ENCODE results near the gene HBS1L.

HBS1L gene

DNA sequence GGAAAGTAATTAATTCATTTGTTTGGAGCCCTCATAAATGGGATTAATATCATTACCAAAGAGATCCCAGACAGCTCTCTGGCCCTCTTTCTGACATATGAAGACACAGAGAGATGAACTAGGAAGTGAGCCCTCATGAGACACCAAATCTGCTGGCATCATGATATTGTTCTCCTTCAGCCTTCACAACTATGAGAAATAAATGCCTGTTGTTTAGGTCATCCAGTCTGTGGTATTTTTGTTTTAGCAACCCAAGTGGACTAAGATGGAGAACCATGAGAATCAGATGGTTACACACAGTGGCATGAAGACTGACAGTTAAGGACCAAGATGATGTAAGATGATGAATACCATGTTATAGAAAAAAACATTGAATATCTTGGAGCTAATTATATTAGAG lies 16.9 kb upstream of the HBS1L start:
- Histone ChIP-seq H4K8ac (ENCODE audit: low read depth, low read length) (no peak overlapping the region), H3K4me3 (ENCODE audit: low read depth, low read length) (no peak overlapping the region), H4K12ac (ENCODE audit: low read depth, low read length) (no peak overlapping the region), H2BK5ac (ENCODE audit: low read depth, low read length, poor library complexity) (no peak overlapping the region), H3K79me2 (ENCODE audit: control insufficient read depth, insufficient read depth, low read length, poor library complexity) (no peaks in the 10 kb centered on the region), H4K91ac (ENCODE audit: low read depth, low read length) (no peak overlapping the region), H3K4me1 (ENCODE audit: control insufficient read depth in 1 of 2, insufficient read depth in 2 of 2, low read length in 2 of 2) (no peaks in the 10 kb centered on the region), H3K14ac (ENCODE audit: low read length) (no peak overlapping the region), H3K27me3 (ENCODE audit: insufficient read depth, low read length) (no peaks in the 10 kb centered on the region), H2AK5ac (ENCODE audit: low read length) (no peak overlapping the region), H3K79me1 (ENCODE audit: low read length) (no peaks in the 10 kb centered on the region), H3K18ac (ENCODE audit: low read length) (no peak overlapping the region), H3K9ac (ENCODE audit: low read length) (no peak overlapping the region), H3K23ac (ENCODE audit: low read length) (no peak overlapping the region), H3K9me3 (ENCODE audit: insufficient read depth, low read depth, low read length) (no peaks in the 10 kb centered on the region), H2AFZ (ENCODE audit: insufficient read depth, low read length, poor library complexity) (no peak overlapping the region), H3K4ac (ENCODE audit: low read depth, low read length) (no peak overlapping the region), H3K4me2 (ENCODE audit: low read length) (no peak overlapping the region), H2BK120ac (ENCODE audit: insufficient read depth, low read length, poor library complexity) (no peak overlapping the region), H2BK12ac (ENCODE audit: low read length) (no peak overlapping the region), H3K36me3 (ENCODE audit: control insufficient read depth in 1 of 2, insufficient read depth in 2 of 2, low read length in 2 of 2) (no peaks in the 10 kb centered on the region), H3K27ac (ENCODE audit: low read depth, low read length) (no peak overlapping the region)
- DNase-seq = peak in 1 of 2 donors; percentile 16

DNA sequence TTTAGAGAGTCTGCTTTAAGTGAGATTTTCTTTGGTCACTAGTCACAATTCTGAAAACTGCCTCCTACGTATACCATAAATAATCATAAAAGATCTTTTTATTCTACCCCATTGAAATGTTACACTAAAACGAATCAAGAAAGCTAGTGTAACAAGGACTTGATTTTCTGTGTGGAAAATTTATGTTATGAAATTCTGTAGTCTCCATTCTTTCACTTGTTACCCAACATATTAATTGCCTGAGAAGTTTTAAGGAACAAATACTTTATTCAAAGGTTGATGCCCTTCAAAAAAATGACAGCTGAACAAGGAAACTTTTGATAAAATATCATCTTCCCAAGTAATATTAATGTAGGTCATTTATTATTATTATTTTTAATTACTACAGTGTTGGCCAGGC lies 13.3 kb upstream of the HBS1L start:
- H3K27ac ChIP-seq (ENCODE audit: low read depth, low read length) = no peak overlapping the region
- no peak overlapping the region for H2BK5ac ChIP-seq (ENCODE audit: low read depth, low read length, poor library complexity)
- no peaks in the 10 kb centered on the region for H3K79me1 ChIP-seq (ENCODE audit: low read length)
- no CpG with 5 or more reads among the region's 2 CpGs for WGBS (ENCODE audit: extremely low coverage, insufficient coverage, insufficient read length)
- no peak overlapping the region for H2AFZ ChIP-seq (ENCODE audit: insufficient read depth, low read length, poor library complexity)
- no peaks in the 10 kb centered on the region for H3K36me3 ChIP-seq (ENCODE audit: control insufficient read depth in 1 of 2, insufficient read depth in 2 of 2, low read length in 2 of 2)
- H3K9ac ChIP-seq (ENCODE audit: low read length) = no peak overlapping the region
- no peak overlapping the region for H2AK5ac ChIP-seq (ENCODE audit: low read length)
- H3K4me2 ChIP-seq (ENCODE audit: low read length) = no peak overlapping the region
- H3K4me1 ChIP-seq (ENCODE audit: control insufficient read depth in 1 of 2, insufficient read depth in 2 of 2, low read length in 2 of 2) = peaks cover 0 to 2% of the 10 kb centered on the region in 2 experiments
- H3K23ac ChIP-seq (ENCODE audit: low read length) = no peak overlapping the region
- H3K4me3 ChIP-seq (ENCODE audit: low read depth, low read length) = no peak overlapping the region
- H3K27me3 ChIP-seq (ENCODE audit: insufficient read depth, low read length) = no peaks in the 10 kb centered on the region
- H3K9me3 ChIP-seq (ENCODE audit: insufficient read depth, low read depth, low read length) = no peaks in the 10 kb centered on the region
- no peak overlapping the region for H4K8ac ChIP-seq (ENCODE audit: low read depth, low read length)
- H4K12ac ChIP-seq (ENCODE audit: low read depth, low read length) = no peak overlapping the region
- DNase-seq = no peak
- no peak overlapping the region for H4K91ac ChIP-seq (ENCODE audit: low read depth, low read length)
- no peak overlapping the region for H3K4ac ChIP-seq (ENCODE audit: low read depth, low read length)
- H3K14ac ChIP-seq (ENCODE audit: low read length) = no peak overlapping the region
- no peak overlapping the region for H2BK12ac ChIP-seq (ENCODE audit: low read length)
- no peak overlapping the region for H3K18ac ChIP-seq (ENCODE audit: low read length)
- no peaks in the 10 kb centered on the region for H3K79me2 ChIP-seq (ENCODE audit: control insufficient read depth, insufficient read depth, low read length, poor library complexity)
- no peak overlapping the region for H2BK120ac ChIP-seq (ENCODE audit: insufficient read depth, low read length, poor library complexity)

DNA sequence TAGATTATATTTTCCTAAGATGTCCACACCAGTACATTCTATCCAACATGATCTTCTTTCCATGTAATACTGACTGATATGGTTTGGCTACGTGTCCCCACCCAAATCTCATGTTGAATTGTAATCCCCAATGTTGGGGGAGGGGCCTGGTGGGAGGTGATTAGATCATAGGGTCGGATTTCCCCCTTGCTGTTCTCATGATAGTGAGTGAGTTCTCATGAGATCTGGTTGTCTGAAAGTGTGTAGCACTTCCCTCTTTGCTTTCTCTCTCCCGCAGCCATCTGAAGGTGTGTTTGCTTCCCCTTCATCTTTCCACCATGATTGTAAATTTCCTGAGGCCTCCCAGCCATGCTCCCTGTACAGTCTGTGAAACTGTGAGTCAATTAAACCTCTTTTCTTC lies 12.2 kb upstream of the HBS1L start:
- no peaks in the 10 kb centered on the region for H3K36me3 ChIP-seq (ENCODE audit: control insufficient read depth in 1 of 2, insufficient read depth in 2 of 2, low read length in 2 of 2)
- H2AK5ac ChIP-seq (ENCODE audit: low read length) = no peak overlapping the region
- H3K23ac ChIP-seq (ENCODE audit: low read length) = no peak overlapping the region
- H4K91ac ChIP-seq (ENCODE audit: low read depth, low read length) = no peak overlapping the region
- H2AFZ ChIP-seq (ENCODE audit: insufficient read depth, low read length, poor library complexity) = no peak overlapping the region
- H3K27ac ChIP-seq (ENCODE audit: low read depth, low read length) = no peak overlapping the region
- H2BK5ac ChIP-seq (ENCODE audit: low read depth, low read length, poor library complexity) = no peak overlapping the region
- no peak overlapping the region for H4K12ac ChIP-seq (ENCODE audit: low read depth, low read length)
- DNase-seq = no peak
- H3K79me2 ChIP-seq (ENCODE audit: control insufficient read depth, insufficient read depth, low read length, poor library complexity) = no peaks in the 10 kb centered on the region
- H3K9me3 ChIP-seq (ENCODE audit: insufficient read depth, low read depth, low read length) = no peaks in the 10 kb centered on the region
- H3K4me2 ChIP-seq (ENCODE audit: low read length) = no peak overlapping the region
- no peak overlapping the region for H3K14ac ChIP-seq (ENCODE audit: low read length)
- no peak overlapping the region for H3K4me3 ChIP-seq (ENCODE audit: low read depth, low read length)
- no peak overlapping the region for H2BK120ac ChIP-seq (ENCODE audit: insufficient read depth, low read length, poor library complexity)
- H3K79me1 ChIP-seq (ENCODE audit: low read length) = no peaks in the 10 kb centered on the region
- WGBS (ENCODE audit: extremely low coverage, insufficient coverage, insufficient read length) = no CpG with 5 or more reads among the region's 3 CpGs
- no peak overlapping the region for H3K9ac ChIP-seq (ENCODE audit: low read length)
- no peak overlapping the region for H2BK12ac ChIP-seq (ENCODE audit: low read length)
- H3K4me1 ChIP-seq (ENCODE audit: control insufficient read depth in 1 of 2, insufficient read depth in 2 of 2, low read length in 2 of 2) = peaks cover 0 to 2% of the 10 kb centered on the region in 2 experiments
- no peaks in the 10 kb centered on the region for H3K27me3 ChIP-seq (ENCODE audit: insufficient read depth, low read length)
- no peak overlapping the region for H4K8ac ChIP-seq (ENCODE audit: low read depth, low read length)
- H3K4ac ChIP-seq (ENCODE audit: low read depth, low read length) = no peak overlapping the region
- no peak overlapping the region for H3K18ac ChIP-seq (ENCODE audit: low read length)

DNA sequence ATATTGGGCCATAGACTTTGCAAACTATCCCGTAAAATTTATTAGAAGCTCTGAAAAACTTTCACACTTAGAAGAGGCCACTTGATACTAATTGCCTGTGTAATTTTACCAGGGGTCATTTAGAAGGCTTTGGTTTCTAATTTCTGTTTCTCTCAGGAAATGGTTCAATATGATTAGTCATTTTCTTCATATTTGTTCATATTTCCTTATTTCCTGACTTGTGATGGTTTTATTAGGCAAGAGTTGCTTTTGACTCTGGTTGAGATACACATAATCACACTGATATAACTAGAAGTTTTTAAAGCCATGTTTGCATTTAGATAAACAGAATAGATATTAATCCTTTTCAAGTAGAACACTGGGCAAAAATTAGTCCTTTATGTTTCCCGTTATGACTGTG lies 11.8 kb upstream of the HBS1L start:
- Histone ChIP-seq H3K79me1 (ENCODE audit: low read length) (no peaks in the 10 kb centered on the region), H3K79me2 (ENCODE audit: control insufficient read depth, insufficient read depth, low read length, poor library complexity) (no peaks in the 10 kb centered on the region), H3K4ac (ENCODE audit: low read depth, low read length) (no peak overlapping the region), H2AK5ac (ENCODE audit: low read length) (no peak overlapping the region), H3K4me3 (ENCODE audit: low read depth, low read length) (no peak overlapping the region), H2BK5ac (ENCODE audit: low read depth, low read length, poor library complexity) (no peak overlapping the region), H3K18ac (ENCODE audit: low read length) (no peak overlapping the region), H4K91ac (ENCODE audit: low read depth, low read length) (no peak overlapping the region), H2BK120ac (ENCODE audit: insufficient read depth, low read length, poor library complexity) (no peak overlapping the region), H3K36me3 (ENCODE audit: control insufficient read depth in 1 of 2, insufficient read depth in 2 of 2, low read length in 2 of 2) (no peaks in the 10 kb centered on the region), H3K27me3 (ENCODE audit: insufficient read depth, low read length) (no peaks in the 10 kb centered on the region), H2BK12ac (ENCODE audit: low read length) (no peak overlapping the region), H2AFZ (ENCODE audit: insufficient read depth, low read length, poor library complexity) (no peak overlapping the region), H3K27ac (ENCODE audit: low read depth, low read length) (no peak overlapping the region), H3K23ac (ENCODE audit: low read length) (no peak overlapping the region), H3K9me3 (ENCODE audit: insufficient read depth, low read depth, low read length) (no peaks in the 10 kb centered on the region), H4K12ac (ENCODE audit: low read depth, low read length) (no peak overlapping the region), H3K14ac (ENCODE audit: low read length) (no peak overlapping the region), H4K8ac (ENCODE audit: low read depth, low read length) (no peak overlapping the region), H3K4me1 (ENCODE audit: control insufficient read depth in 1 of 2, insufficient read depth in 2 of 2, low read length in 2 of 2) (peaks cover 0 to 2% of the 10 kb centered on the region in 2 experiments), H3K4me2 (ENCODE audit: low read length) (no peak overlapping the region), H3K9ac (ENCODE audit: low read length) (no peak overlapping the region)
- WGBS (ENCODE audit: extremely low coverage, insufficient coverage, insufficient read length) = no CpG with 5 or more reads among the region's 2 CpGs
- no peak for DNase-seq

Measured in trophoblast cell (in vitro differentiated cells and primary cell).